Stomach (tissue), 9 donors: ENCODE data around the gene KIFC3. TPM values are rescaled to one million over a fixed set of nuclear protein-coding genes. Genes with fewer than 3 reads are reported as not detected.
"Not testable (repeated sequence)": the region's sequence is repeated elsewhere in the genome, so short reads cannot be mapped to it uniquely, and the experiment has no call there.

Experiments
- DNase-seq, 2 donors: peaks; one replicate each; pipeline versions ENCODE4 v3.0.0 to v3.0.0-alpha.2; 2013 to 2019
- H3K27ac ChIP-seq, 5 donors: fragments of 200-600 bp in 4 of 5; sonication (generic) in 4 of 5; one replicate each; pipeline ENCODE4 v1.5.1; 2013 to 2019; ENCODE audit warnings: mild to moderate bottlenecking in 1 of 5, moderate library complexity in 1 of 5
- H3K27me3 ChIP-seq, 3 donors: fragments of 200-600 bp; sonication (generic); one replicate each; pipeline ENCODE4 v1.5.1; 2017 to 2019; ENCODE audit warnings: mixed run types in 1 of 3
- H3K36me3 ChIP-seq, 4 donors: fragments of 200-600 bp; sonication (generic); 1 replicate in 3 of 4; 2 replicates in 1 of 4; pipeline ENCODE4 v1.5.1; 2016 to 2019
- H3K4me1 ChIP-seq, 4 donors: fragments of 200-600 bp; sonication (generic); one replicate each; pipeline ENCODE4 v1.5.1; 2016 to 2019
- H3K4me3 ChIP-seq, 4 donors: fragments of 200-600 bp; sonication (generic) in 3 of 4; one replicate each; pipeline ENCODE4 v1.5.1; 2016 to 2019; ENCODE audit warnings: mild to moderate bottlenecking in 1 of 4
- H3K9me3 ChIP-seq, 4 donors: fragments of 200-600 bp; sonication (generic); one replicate each; pipeline ENCODE4 v1.5.1; 2016 to 2019
- CTCF ChIP-seq, 7 experiments: fragments of 450-650 bp in 4 of 7; fragments of 200-600 bp in 3 of 7; sonication (generic) in 3 of 7; IDR thresholded peaks; one replicate each; pipeline ENCODE4 v1.5.1; 2016 to 2019; ENCODE audit warnings: antibody characterized with exemption in 7 of 7, control low read depth in 2 of 7, mild to moderate bottlenecking in 1 of 7
- EP300 ChIP-seq: sonication (generic); formaldehyde crosslinking; IDR thresholded peaks from one replicate; pipeline ENCODE4 v1.6.1; 2017; ENCODE audit warnings: antibody characterized with exemption
- POLR2A ChIP-seq, 4 donors: fragments of 450-650 bp; IDR thresholded peaks; one replicate each; pipeline ENCODE4 v1.6.1; 2016; ENCODE audit warnings: antibody characterized with exemption in 4 of 4, control low read depth in 2 of 4, mild to moderate bottlenecking in 1 of 4, moderate library complexity in 1 of 4
- POLR2AphosphoS5 ChIP-seq, 3 donors: sonication (generic); formaldehyde crosslinking; IDR thresholded peaks; one replicate each; pipeline ENCODE4 v1.6.1; 2016; ENCODE audit warnings: antibody characterized with exemption in 3 of 3
- WGBS, 5 donors: extraction: QIAGEN DNeasy Blood & Tissue Kit in 3 of 5; methylation state at CpG; one replicate each; pipeline versions ENCODE4 v1.1.5 to v1.1.7; 2013 to 2018; 5-methylcytosine and 5-hydroxymethylcytosine counted together
- intact Hi-C: fragments of 100-400 bp; cut with DNase I; formaldehyde crosslinking; loops from one replicate; pipeline ENCODE4 v1.15.1; 2023; ENCODE audit warnings: low total_unique reads
- polyA plus RNA-seq, 3 donors: library from polyadenylated mRNA; stranded (reverse); fragments of 200-250 nt; gene quantifications; one replicate each; pipeline ENCODE4 v1.2.3, GENCODE V29; 2013
- small RNA-seq, 4 donors: library from RNA; depleted of rRNA; stranded (forward); fragments of <200 nt; gene quantifications; one replicate each; pipeline ENCODE3, GENCODE V24; 2016
- total RNA-seq, 5 donors: library from RNA; depleted of rRNA; stranded (reverse); fragments of >200 nt; gene quantifications; one replicate each; pipeline versions ENCODE4 v1.1.0 to v1.2.3, GENCODE V29; 2014 to 2016
- donor health status: healthy with polysubstance abuse.
- donor health status: Bipolar disorder and iron deficiency.
- donor health status: healthy.

KIFC3 gene
- total and polyA plus RNA-seq, 8 donors = 2.3 to 249 (median 31.1) TPM

GRCh38 chr16:57713596-57713995, 88.7 kb downstream of the KIFC3 start:
- no peaks in the 10 kb centered on the region for H3K9me3 ChIP-seq
- no peak overlapping the region for H3K4me3 ChIP-seq
- 81 to 95% (median 92%) methylated on average over 8 of the region's 8 CpGs for WGBS, 5 donors
- H3K27ac ChIP-seq = no peak overlapping the region
- intact Hi-C loops = no loop called here
- no peaks in the 10 kb centered on the region for H3K27me3 ChIP-seq
- no peak for TF ChIP-seq CTCF (IDR thresholded peaks at IDR 0.05)
- TF ChIP-seq EP300 = no peak
- TF ChIP-seq POLR2AphosphoS5 (IDR thresholded peaks at IDR 0.05) = no peak
- no peak for TF ChIP-seq POLR2A (IDR thresholded peaks at IDR 0.05)
- no peaks in the 10 kb centered on the region for H3K36me3 ChIP-seq
- H3K4me1 ChIP-seq = no peaks in the 10 kb centered on the region
- DNase-seq = no peak

- H3K27ac ChIP-seq, H3K27me3 ChIP-seq, H3K4me3 ChIP-seq, intact Hi-C loops, H3K9me3 ChIP-seq, H3K36me3 ChIP-seq, H3K4me1 ChIP-seq, DNase-seq: not testable (repeated sequence)
- WGBS, 5 donors = 42 to 61% (median 54%) methylated on average over 6 of the region's 6 CpGs
These were observed 89.7 kb downstream of the KIFC3 start for GRCh38 chr16:57712569-57712968.

GRCh38 chr16:57711993-57712392, 90.3 kb downstream of the KIFC3 start:
- TF ChIP-seq CTCF (IDR thresholded peaks at IDR 0.05) (no peak), POLR2A (IDR thresholded peaks at IDR 0.05) (no peak)
- DNase-seq = no peak
- 83 to 97% (median 94%) methylated on average over 3 of the region's 3 CpGs for WGBS, 5 donors
- no peaks in the 10 kb centered on the region for H3K4me1 ChIP-seq
- intact Hi-C loops = no loop called here
- H3K4me3 ChIP-seq = no peak overlapping the region
- H3K9me3 ChIP-seq = no peaks in the 10 kb centered on the region
- H3K27ac ChIP-seq = no peak overlapping the region
- no peaks in the 10 kb centered on the region for H3K36me3 ChIP-seq
- peaks cover 0 to 5% (median 5%) of the 10 kb centered on the region in 3 donors for H3K27me3 ChIP-seq

GRCh38 chr16:57711346-57711745, 90.9 kb downstream of the KIFC3 start:
- intact Hi-C loops = no loop called here
- Histone ChIP-seq H3K27ac (no peak overlapping the region), H3K27me3 (peaks cover 0 to 5% (median 5%) of the 10 kb centered on the region in 3 donors), H3K4me3 (no peak overlapping the region), H3K4me1 (no peaks in the 10 kb centered on the region), H3K9me3 (no peaks in the 10 kb centered on the region), H3K36me3 (no peaks in the 10 kb centered on the region)
- 79 to 87% (median 87%) methylated on average over 5 of the region's 5 CpGs for WGBS, 5 donors
- peak in 1 of 2 donors; percentile 5 for DNase-seq
- no peak for TF ChIP-seq POLR2AphosphoS5 (IDR thresholded peaks at IDR 0.05)
- no peak for TF ChIP-seq CTCF (IDR thresholded peaks at IDR 0.05)
- TF ChIP-seq POLR2A (IDR thresholded peaks at IDR 0.05) = no peak
- TF ChIP-seq EP300 = no peak

GRCh38 chr16:57709663-57710062, 92.6 kb downstream of the KIFC3 start:
- Histone ChIP-seq H3K4me3 (no peak overlapping the region), H3K4me1 (peaks cover 0 to 1% (median 0%) of the 10 kb centered on the region in 4 donors), H3K36me3 (no peaks in the 10 kb centered on the region), H3K27ac (no peak overlapping the region), H3K9me3 (no peaks in the 10 kb centered on the region), H3K27me3 (peaks cover 0 to 5% (median 5%) of the 10 kb centered on the region in 3 donors)
- intact Hi-C loops = no loop called here
- 84 to 92% (median 89%) methylated on average over 3 of the region's 3 CpGs for WGBS, 5 donors
- TF ChIP-seq POLR2AphosphoS5 (IDR thresholded peaks at IDR 0.05) (no peak), POLR2A (IDR thresholded peaks at IDR 0.05) (no peak), CTCF (IDR thresholded peaks at IDR 0.05) (no peak), EP300 (no peak)
- no peak for DNase-seq

Small RNA genes within 50 kb of the gene (small RNA-seq; reads per million reads assigned to genes)
- gene MIR6772 (0 to 0.41 (median 0.35) reads per million in 4 donors), gene RNU6-20P (0 reads per million in 4 donors)

Other genes starting within 250 kb of the KIFC3 start
- 10 to 100 TPM; 17.4 to 84.8 (median 47.2) TPM for gene ADGRG1, start 173.9 kb downstream of the KIFC3 start, total RNA-seq
- gene ADGRG1, start 173.9 kb downstream of the KIFC3 start, polyA plus RNA-seq = 10 to 100 TPM in 2 of 3 donors, 1 to 10 TPM in 1; 8.9 to 30.9 (median 21.7) TPM
- 10 to 100 TPM in 1 of 5 donors, 1 to 10 TPM in 2, not detected in 2; 1.7 to 50.2 (median 7.7) TPM for gene ADGRG3, start 134.2 kb downstream of the KIFC3 start, total RNA-seq
- 1 to 10 TPM in 1 of 3 donors, under 1 TPM in 2; 0.46 to 1.7 (median 0.95) TPM for gene ADGRG3, start 134.2 kb downstream of the KIFC3 start, polyA plus RNA-seq
- gene DRC7, start 107.7 kb downstream of the KIFC3 start, total RNA-seq = not detected
- not detected for gene DRC7, start 107.7 kb downstream of the KIFC3 start, polyA plus RNA-seq
- gene KATNB1, start 66.7 kb downstream of the KIFC3 start, total RNA-seq = 10 to 100 TPM in 4 of 5 donors, 1 to 10 TPM in 1; 6.7 to 58.5 (median 25.7) TPM
- 10 to 100 TPM; 12.7 to 13.5 (median 13.3) TPM for gene KATNB1, start 66.7 kb downstream of the KIFC3 start, polyA plus RNA-seq
- 10 to 100 TPM in 1 of 5 donors, under 1 TPM in 1, not detected in 3; 0.73 to 18.0 TPM for gene CNGB1, start 168.6 kb upstream of the KIFC3 start, total RNA-seq
- under 1 TPM in 1 of 3 donors, not detected in 2; 0.08 TPM for gene CNGB1, start 168.6 kb upstream of the KIFC3 start, polyA plus RNA-seq
- 10 to 100 TPM in 1 of 5 donors, 1 to 10 TPM in 3, not detected in 1; 2.4 to 11.0 (median 5.3) TPM for gene ZNF319, start 198.2 kb upstream of the KIFC3 start, total RNA-seq
- gene ZNF319, start 198.2 kb upstream of the KIFC3 start, polyA plus RNA-seq = 1 to 10 TPM; 1.4 to 2.7 (median 2.2) TPM
- 10 to 100 TPM in 2 of 5 donors, 1 to 10 TPM in 3; 4.1 to 54.0 (median 8.1) TPM for gene USB1, start 198.9 kb upstream of the KIFC3 start, total RNA-seq
- gene USB1, start 198.9 kb upstream of the KIFC3 start, polyA plus RNA-seq = 10 to 100 TPM; 18.9 to 28.6 (median 28.0) TPM
- 100 to 1,000 TPM in 1 of 5 donors, 10 to 100 TPM in 4; 19.3 to 140 (median 43.3) TPM for gene MMP15, start 223.3 kb upstream of the KIFC3 start, total RNA-seq
- 10 to 100 TPM in 2 of 3 donors, 1 to 10 TPM in 1; 8.1 to 24.0 (median 15.5) TPM for gene MMP15, start 223.3 kb upstream of the KIFC3 start, polyA plus RNA-seq